K562 (cell line): ENCODE measurements around the gene SDK1. TPM values are rescaled to one million over a fixed set of nuclear protein-coding genes. Genes with fewer than 3 reads are reported as not detected.
A peak's percentile ranks its signal among the peaks of the same experiment; 100 is the strongest.

ENCODE experiments used
- ATAC-seq: fragments of 200-7000 bp; cut with Tn5 transposase; 3 replicates; pipeline ENCODE4 v1.9.1; 2020; ENCODE audit warnings: moderate library complexity
- BruUV-seq: library from RNA; stranded (reverse); fragments of 400-500 nt; replicated peaks from 2 replicates; lab custom pipeline; 2021; lab: Mats Ljungman, UMichigan
- CTCF ChIA-PET: fragments of 300-600 bp; formaldehyde crosslinking; extraction: SDS; loops from one replicate; lab custom pipeline; 2021; ENCODE audit warnings: low intra/inter-chr PET ratio; lab: Yijun Ruan, JAX
- POLR2A ChIA-PET: fragments of 300-600, 350-650 bp; sonication (Branson Sonifier 250); formaldehyde crosslinking; extraction: SDS; loops from one replicate; lab custom pipeline; 2021; ENCODE audit warnings: antibody characterized with exemption, inconsistent platforms; lab: Yijun Ruan, JAX
- DNase-seq, 4 experiments: peaks; one replicate each; pipeline versions ENCODE4 v3.0.0 to v3.0.0-alpha.2; 2011 to 2018; ENCODE audit warnings: low spot score in 3 of 4, mixed read lengths in 3 of 4; ENCODE audit errors: extremely low read depth in 1 of 4
- FAIRE-seq: peaks from 2 replicates; lab custom pipeline; 2011; peaks lifted over from hg19 to GRCh38; lab: Jason Lieb, UNC
- H2AFZ ChIP-seq: 2 replicates; pipeline ENCODE4 v1.6.0; 2011; ENCODE audit warnings: low read depth, low read length, control low read depth, inconsistent platforms
- H3K27ac ChIP-seq: fragments of 200-600 bp; 3 replicates; pipeline ENCODE4 v1.8.0; 2011; ENCODE audit warnings: low read depth, mild to moderate bottlenecking, control low read depth, inconsistent platforms, low read length, moderate library complexity, mixed read lengths; ENCODE audit errors: extremely low read depth
- H3K27me3 ChIP-seq, 2 experiments: fragments of 300-600 bp in 1 of 2; 2 replicates in 1 of 2; 3 replicates in 1 of 2; pipeline versions ENCODE4 v1.6.0 to v1.8.0; 2011; ENCODE audit warnings: inconsistent platforms in 2 of 2, low read length in 2 of 2, mild to moderate bottlenecking in 1 of 2, mixed read lengths in 1 of 2, moderate library complexity in 1 of 2; ENCODE audit not compliant: control insufficient read depth in 2 of 2, insufficient read depth in 2 of 2
- H3K36me3 ChIP-seq: fragments of 300-600 bp; 3 replicates; pipeline ENCODE4 v1.8.0; 2011; ENCODE audit warnings: mild to moderate bottlenecking, low read length, inconsistent platforms; ENCODE audit not compliant: control insufficient read depth, insufficient read depth
- H3K4me1 ChIP-seq, 2 experiments: fragments of 200-600 bp in 1 of 2; replicated peaks in 1 of 2; 2 replicates in 1 of 2; 3 replicates in 1 of 2; pipeline versions ENCODE4 v1.5.1 to v1.8.0; 2011; ENCODE audit warnings: inconsistent platforms in 2 of 2, low read length in 2 of 2, mild to moderate bottlenecking in 1 of 2, mixed read lengths in 1 of 2, moderate library complexity in 1 of 2; ENCODE audit not compliant: control insufficient read depth in 2 of 2, insufficient read depth in 2 of 2
- H3K4me2 ChIP-seq: 2 replicates; pipeline ENCODE4 v1.6.1; 2011; ENCODE audit warnings: low read length, control low read depth, inconsistent platforms, mixed read lengths; ENCODE audit not compliant: insufficient read depth
- H3K4me3 ChIP-seq: fragments of 200-600 bp; sonication (generic), shearing (Covaris generic); 2 replicates; pipeline ENCODE4 v1.5.1; 2016; ENCODE audit warnings: control low read depth, inconsistent platforms
- H3K79me2 ChIP-seq: fragments of 200-600 bp; 3 replicates; pipeline ENCODE4 v1.8.0; 2011; ENCODE audit warnings: low read length, inconsistent platforms; ENCODE audit not compliant: control insufficient read depth, insufficient read depth
- H3K9ac ChIP-seq, 2 experiments: 2 replicates each; pipeline versions ENCODE4 v1.6.0 to v1.6.1; 2011; ENCODE audit warnings: low read depth in 2 of 2, low read length in 2 of 2, control low read depth in 1 of 2, inconsistent platforms in 1 of 2, mild to moderate bottlenecking in 1 of 2, mixed read lengths in 1 of 2; ENCODE audit not compliant: insufficient read depth in 1 of 2
- H3K9me1 ChIP-seq: one replicate; pipeline ENCODE4 v1.6.0; 2011; ENCODE audit warnings: inconsistent platforms, mild to moderate bottlenecking, low read length, moderate library complexity; ENCODE audit not compliant: control insufficient read depth, insufficient read depth
- H3K9me3 ChIP-seq: replicated peaks from 2 replicates; pipeline ENCODE4 v1.5.1; 2011; ENCODE audit warnings: low read depth, low read length, inconsistent platforms; ENCODE audit not compliant: control insufficient read depth, insufficient read depth
- H4K20me1 ChIP-seq: replicated peaks from 2 replicates; pipeline ENCODE4 v1.6.1; 2011; ENCODE audit warnings: low read length, inconsistent platforms, mixed read lengths; ENCODE audit not compliant: control insufficient read depth, insufficient read depth
- CEBPB ChIP-seq: fragments of 450-650 bp; IDR thresholded peaks from 2 replicates; pipeline ENCODE4 v1.6.1; 2016; ENCODE audit warnings: missing genetic modification characterization, missing compliant biosample characterization
- CEBPG ChIP-seq, 3 experiments: fragments of 200-800 bp in 1 of 3; sonication (Bioruptor generic) in 1 of 3; sonication (generic) in 1 of 3; formaldehyde crosslinking in 1 of 3; IDR thresholded peaks in 2 of 3; conservative IDR thresholded peaks in 1 of 3; 2 replicates each; pipeline versions ENCODE4 v1.6.1 to v1.8.0; 2016 to 2022; ENCODE audit warnings: missing compliant biosample characterization in 2 of 3, missing genetic modification characterization in 2 of 3, mild to moderate bottlenecking in 1 of 3, missing genetic modification reagents in 1 of 3
- CTCFL ChIP-seq: IDR thresholded peaks from 2 replicates; pipeline ENCODE4 v1.6.1; 2011; ENCODE audit warnings: borderline replicate concordance, low read depth, mild to moderate bottlenecking, moderate library complexity, low read length; ENCODE audit not compliant: insufficient read depth, poor library complexity, severe bottlenecking
- ETV6 ChIP-seq, 3 experiments: fragments of 150-350 bp in 1 of 3; sonication (generic) in 1 of 3; formaldehyde crosslinking in 1 of 3; IDR thresholded peaks; 2 replicates each; pipeline versions ENCODE4 v1.6.1 to v1.8.0; 2014 to 2022; ENCODE audit warnings: borderline replicate concordance in 2 of 3, low read depth in 2 of 3, antibody characterized with exemption in 1 of 3, low read length in 1 of 3, mild to moderate bottlenecking in 1 of 3, missing genetic modification reagents in 1 of 3
- FOXJ2 ChIP-seq: fragments of 200-800 bp; sonication (Bioruptor generic); IDR thresholded peaks from 2 replicates; pipeline ENCODE4 v1.6.1; 2016; ENCODE audit warnings: missing genetic modification characterization, missing compliant biosample characterization
- GABPA ChIP-seq: fragments of 200-800 bp; sonication (Bioruptor generic); conservative IDR thresholded peaks from 2 replicates; pipeline ENCODE4 v1.6.1; 2016; ENCODE audit warnings: low read depth, missing genetic modification characterization, missing compliant biosample characterization
- HLTF ChIP-seq: fragments of 450-650 bp; IDR thresholded peaks from 2 replicates; pipeline ENCODE4 v1.6.1; 2016
- IRF9 ChIP-seq: fragments of 450-650 bp; IDR thresholded peaks from 2 replicates; pipeline ENCODE4 v1.6.1; 2016; ENCODE audit warnings: missing biosample characterization, missing genetic modification characterization
- NFE2 ChIP-seq: IDR thresholded peaks from 2 replicates; pipeline ENCODE4 v1.6.1; 2014; ENCODE audit warnings: antibody characterized with exemption, low read depth
- U2AF1 ChIP-seq: fragments of 200-400 bp; formaldehyde crosslinking; optimal IDR thresholded peaks from 2 replicates; pipeline ENCODE3; 2017; ENCODE audit warnings: mild to moderate bottlenecking, low read depth, low read length, moderate library complexity
- ZNF12 ChIP-seq: sonication (generic); formaldehyde crosslinking; IDR thresholded peaks from 2 replicates; pipeline ENCODE4 v1.4.0; 2020; ENCODE audit warnings: mild to moderate bottlenecking, missing genetic modification reagents
- WGBS: fragments of 100-300 bp; shearing (Covaris generic); methylation state at CpG from one replicate; pipeline ENCODE4 v1.1.6; 2016; ENCODE audit warnings: low coverage, mixed read lengths; ENCODE audit not compliant: insufficient coverage; ENCODE audit errors: missing lambda C conversion rate; 5-methylcytosine and 5-hydroxymethylcytosine counted together
- in situ Hi-C: fragments of 300-500 bp; cut with MboI; formaldehyde crosslinking; loops from 4 replicates; pipeline ENCODE4 v1.15.0; 2018; ENCODE audit warnings: inconsistent platforms, mixed read lengths
- intact Hi-C: fragments of 100-400 bp; cut with micrococcal nuclease; formaldehyde crosslinking; loops from 2 replicates; pipeline ENCODE4 v1.14.2; 2022
- polyA plus RNA-seq, 8 experiments: library from polyadenylated mRNA; depleted of rRNA in 4 of 8; stranded (reverse) in 5 of 8; unstranded in 3 of 8; fragments of >200 nt; fragmentation: Nextera tagmentation in 2 of 8; fragmentation: Illumina TruSeq in 1 of 8; extraction: Ambion mirVana in 2 of 8; extraction: Trizol in 1 of 8; gene quantifications; 2 replicates each; pipeline versions ENCODE4 v1.2.1 to v1.2.3, GENCODE V29; 2011 to 2014; ENCODE audit warnings: inconsistent platforms in 1 of 8, missing spikeins in 1 of 8
- total RNA-seq, 7 experiments: library from RNA; depleted of rRNA in 6 of 7; stranded (reverse); fragments of >200 nt in 6 of 7; fragmentation: Illumina TruSeq in 2 of 7; extraction: Trizol in 2 of 7; gene quantifications; 2 replicates each; pipeline versions ENCODE4 v1.2.1 to v1.2.3, GENCODE V29; 2011 to 2021; ENCODE audit warnings: low replicate concordance in 1 of 7

The SDK1 gene
- total and polyA plus RNA-seq, 9 of the 15 experiments (the other 6 are each of a cell fraction or from before 2014, with no cell fraction given), result 0.16 TPM; not detected in 8

- no peak for ATAC-seq
- TF ChIP-seq CEBPG (CRISPR knock-in tag; IDR thresholded peaks at IDR 0.05) (no peak), CEBPG (tag; conservative IDR thresholded peaks at IDR 0.05 in 1 of 2, IDR thresholded peaks at IDR 0.05 in 1 of 2) (peak in 1 of 2 experiments; percentile 95; a peak in 2 of 4 replicates), ETV6 (IDR thresholded peaks at IDR 0.05; ENCODE audit: borderline replicate concordance in 1 of 2, low read depth in 2 of 2, low read length in 1 of 2) (no peak), ETV6 (CRISPR knock-in tag; IDR thresholded peaks at IDR 0.05; ENCODE audit: borderline replicate concordance) (no peak), CEBPB (tag) (peak; percentile 86), NFE2 (no peak)
- H3K4me2 ChIP-seq, result no peak overlapping the region
- H3K4me3 ChIP-seq, result no peak overlapping the region
- no peak overlapping the region for H2AFZ ChIP-seq
- no peak overlapping the region for H3K27ac ChIP-seq
- intact Hi-C loops (no loop called here), in situ Hi-C loops (no loop called here)
- no peaks in the 10 kb centered on the region for H4K20me1 ChIP-seq
- WGBS, result 3% methylated on average over 3 of the region's 3 CpGs
- no peaks in the 10 kb centered on the region for H3K9me3 ChIP-seq
- H3K9ac ChIP-seq, result no peak overlapping the region
- no peaks in the 10 kb centered on the region for H3K9me1 ChIP-seq
- ChIA-PET CTCF (no interaction called here), POLR2A (no interaction called here)
- H3K27me3 ChIP-seq, result no peaks in the 10 kb centered on the region
- no peak for DNase-seq
- H3K4me1 ChIP-seq, result no peaks in the 10 kb centered on the region
- no peak for FAIRE-seq
- no peaks in the 10 kb centered on the region for H3K36me3 ChIP-seq
- no TSS peak for BruUV-seq
- no peaks in the 10 kb centered on the region for H3K79me2 ChIP-seq
Observed at GRCh38 chr7:3564231-3564630, 263.2 kb downstream of the SDK1 start.

GRCh38 chr7:3568516-3568915 lies 267.5 kb downstream of the SDK1 start:
- Histone ChIP-seq H3K9me1 (no peaks in the 10 kb centered on the region), H3K4me2 (no peak overlapping the region), H3K9me3 (no peaks in the 10 kb centered on the region), H3K9ac (no peak overlapping the region), H3K4me1 (no peaks in the 10 kb centered on the region), H3K4me3 (no peak overlapping the region), H3K36me3 (no peaks in the 10 kb centered on the region), H2AFZ (no peak overlapping the region), H3K27ac (no peak overlapping the region), H4K20me1 (no peaks in the 10 kb centered on the region), H3K79me2 (no peaks in the 10 kb centered on the region), H3K27me3 (no peaks in the 10 kb centered on the region; a peak in 1 of 5 replicates)
- CTCF ChIA-PET, result no interaction called here
- in situ Hi-C loops (no loop called here), intact Hi-C loops (no loop called here)
- WGBS, result 0% methylated on average over 1 of the region's 1 CpG
- BruUV-seq, result no TSS peak
- POLR2A ChIA-PET, result no interaction called here
- DNase-seq, result no peak
- FAIRE-seq, result no peak
- no peak for ATAC-seq
- TF ChIP-seq FOXJ2 (no peak), IRF9 (no peak), ZNF12 (CRISPR knock-in tag) (no peak), CTCFL (no peak), U2AF1 (no peak), GABPA (tag) (no peak), HLTF (no peak)
